ENCODE data around the gene CCDC92. TPM values are rescaled to one million over a fixed set of nuclear protein-coding genes. Genes with fewer than 3 reads are reported as not detected.

The CCDC92 gene
- total RNA-seq, 2 donors from 2014 or later: 34.4 to 39.2 TPM

GRCh38 chr12:123983822-123984485 lies 11.3 kb upstream of the CCDC92 start:
- peaks cover 0 to 39% of the 10 kb centered on the region in 2 donors for H3K4me1 ChIP-seq
- H3K9me3 ChIP-seq: no peaks in the 10 kb centered on the region
- H3K4me3 ChIP-seq: no peak overlapping the region
- no peaks in the 10 kb centered on the region for H3K36me3 ChIP-seq
- peak; percentile 31 to 76 for TF ChIP-seq CTCF (IDR thresholded peaks at IDR 0.05)
- peak overlapping the region; percentile 15 to 49 for H3K27ac ChIP-seq
- DNase-seq (ENCODE audit: low spot score): no peak
- H3K27me3 ChIP-seq: no peaks in the 10 kb centered on the region

GRCh38 chr12:123982269-123982668 lies 9.6 kb upstream of the CCDC92 start:
- H3K27ac ChIP-seq: no peak overlapping the region
- DNase-seq (ENCODE audit: low spot score): no peak
- H3K4me1 ChIP-seq: peaks cover 0 to 35% of the 10 kb centered on the region in 2 donors
- no peaks in the 10 kb centered on the region for H3K9me3 ChIP-seq
- TF ChIP-seq CTCF (IDR thresholded peaks at IDR 0.05): no peak
- H3K36me3 ChIP-seq: no peaks in the 10 kb centered on the region
- H3K27me3 ChIP-seq: no peaks in the 10 kb centered on the region
- no peak overlapping the region for H3K4me3 ChIP-seq

- no peak for TF ChIP-seq CTCF (IDR thresholded peaks at IDR 0.05)
- Histone ChIP-seq H3K9me3 (no peaks in the 10 kb centered on the region), H3K4me3 (no peak overlapping the region), H3K4me1 (peaks cover 0 to 16% of the 10 kb centered on the region in 2 donors), H3K36me3 (no peaks in the 10 kb centered on the region), H3K27ac (no peak overlapping the region), H3K27me3 (no peaks in the 10 kb centered on the region)
- no peak for DNase-seq (ENCODE audit: low spot score)
These were observed 6.9 kb upstream of the CCDC92 start for GRCh38 chr12:123979566-123979965.

- H3K4me1 ChIP-seq: peaks cover 0 to 14% of the 10 kb centered on the region in 2 donors
- H3K27me3 ChIP-seq: no peaks in the 10 kb centered on the region
- no peak overlapping the region for H3K4me3 ChIP-seq
- H3K27ac ChIP-seq: no peak overlapping the region
- no peaks in the 10 kb centered on the region for H3K36me3 ChIP-seq
- no peaks in the 10 kb centered on the region for H3K9me3 ChIP-seq
- no peak for DNase-seq (ENCODE audit: low spot score)
- TF ChIP-seq CTCF (IDR thresholded peaks at IDR 0.05): no peak
These were observed 3.7 kb upstream of the CCDC92 start for GRCh38 chr12:123976227-123976826.

- Histone ChIP-seq H3K9me3 (no peaks in the 10 kb centered on the region), H3K27ac (peak overlapping the region; percentile 83 to 94), H3K4me3 (peak overlapping the region; percentile 95 to 96), H3K36me3 (no peaks in the 10 kb centered on the region), H3K27me3 (no peaks in the 10 kb centered on the region), H3K4me1 (peaks cover 0 to 29% of the 10 kb centered on the region in 2 donors)
- no peak for TF ChIP-seq CTCF (IDR thresholded peaks at IDR 0.05)
- DNase-seq (ENCODE audit: low spot score): no peak
These were observed 1.1 kb upstream of the CCDC92 start for GRCh38 chr12:123973552-123974341.

Data from right atrium auricular region (tissue), 2 donors.